GM12801 (cell line): ENCODE data around the gene PLD4.

Source experiments
- CTCF ChIP-seq: IDR thresholded peaks from one replicate; pipeline ENCODE4 v1.5.1; 2011; ENCODE audit warnings: control low read depth; ENCODE audit not compliant: insufficient read length; ENCODE audit errors: extremely low read depth

Gene PLD4

GRCh38 chr14:104888489-104889374 is 35.9 kb upstream of the PLD4 start:
- TF ChIP-seq CTCF, result no peak

- TF ChIP-seq CTCF, result no peak
These were observed 35.3 kb upstream of the PLD4 start for GRCh38 chr14:104889375-104889757.

- TF ChIP-seq CTCF, result no peak
These were observed 33.5 kb upstream of the PLD4 start for GRCh38 chr14:104891121-104891551.

GRCh38 chr14:104891664-104892530 is 32.8 kb upstream of the PLD4 start:
- TF ChIP-seq CTCF, result no peak

GRCh38 chr14:104892531-104893434 is 31.9 kb upstream of the PLD4 start:
- no peak for TF ChIP-seq CTCF

- TF ChIP-seq CTCF, result no peak
These were observed 31.1 kb upstream of the PLD4 start for GRCh38 chr14:104893435-104894207.
